Mucosa of descending colon (tissue), 3 donors: ENCODE results near the gene SLC22A7. TPM values are rescaled to one million over a fixed set of nuclear protein-coding genes. Genes with fewer than 3 reads are reported as not detected.
"Not testable (repeated sequence)": the region's sequence is repeated elsewhere in the genome, so short reads cannot be mapped to it uniquely, and the experiment has no call there.

Source experiments
- ATAC-seq: fragments of 200-7000 bp; cut with Tn5 transposase; one replicate; pipeline ENCODE4 v1.9.1; 2020; ENCODE audit warnings: mild to moderate bottlenecking, moderate library complexity
- DNase-seq, 3 donors: peaks; one replicate each; pipeline ENCODE4 v3.0.0-alpha.2; 2020
- H3K36me3 ChIP-seq: fragments of 200-600 bp; one replicate; pipeline ENCODE4 v1.8.0; 2021; ENCODE audit warnings: low read depth, mild to moderate bottlenecking
- H3K4me1 ChIP-seq: fragments of 200-600 bp; one replicate; pipeline ENCODE4 v1.8.0; 2021; ENCODE audit warnings: low read depth, mild to moderate bottlenecking
- H3K4me3 ChIP-seq: fragments of 200-600 bp; one replicate; pipeline ENCODE4 v1.8.0; 2021; ENCODE audit warnings: mild to moderate bottlenecking
- H3K9me3 ChIP-seq: fragments of 200-600 bp; one replicate; pipeline ENCODE4 v1.8.0; 2021; ENCODE audit warnings: mild to moderate bottlenecking
- CTCF ChIP-seq: fragments of 200-600 bp; IDR thresholded peaks from one replicate; pipeline ENCODE4 v1.8.0; 2022; ENCODE audit warnings: antibody characterized with exemption, mild to moderate bottlenecking
- intact Hi-C, 2 donors: fragments of 100-400 bp; cut with DNase I in 1 of 2; cut with micrococcal nuclease in 1 of 2; formaldehyde crosslinking; loops; one replicate each; pipeline versions ENCODE4 v1.11.0 to v1.11.1; 2022; cut with DNase I, micrococcal nuclease
- total RNA-seq, 3 donors: library from RNA; stranded (reverse); fragmentation: NEBNext Ultra II Directional in 2 of 3; extraction: Animal tissue kit (Norgen Biotek cat#: 25700) in 2 of 3; gene quantifications; one replicate each; pipeline versions ENCODE4 v1.2.1 to v1.2.4, GENCODE V29; 2021 to 2023
- donor health status: DM: no; HTN: no; CAD: no; lungs with moderate emphysema.
- donor health status: DM: no; HTN: no; CAD: no.
- donor health status: DM: no; HTN: yes; CAD: no.

Gene SLC22A7
- total RNA-seq, 3 donors from 2014 or later, result 0.32 TPM; not detected in 2

- Histone ChIP-seq H3K9me3 (no peaks in the 10 kb centered on the region), H3K4me1 (peaks cover 7% of the 10 kb centered on the region), H3K4me3 (no peak overlapping the region), H3K36me3 (no peaks in the 10 kb centered on the region)
- intact Hi-C loops, result loop anchor here (5.0 to 10.0 kb wide), 2 partner anchors 70 to 72 kb away; no protein-coding TSS in a partner anchor
- TF ChIP-seq CTCF, result peak; percentile 26
- ATAC-seq, result peak; percentile 82
- DNase-seq, result peak in 1 of 3 donors; percentile 20
Observed at GRCh38 chr6:43334466-43335095, 36.5 kb downstream of the SLC22A7 start.

- H3K4me1 ChIP-seq, result peaks cover 7% of the 10 kb centered on the region
- no peak overlapping the region for H3K4me3 ChIP-seq
- DNase-seq (peak in 1 of 3 donors; percentile 12), ATAC-seq (peak; percentile 90)
- no peaks in the 10 kb centered on the region for H3K9me3 ChIP-seq
- no peaks in the 10 kb centered on the region for H3K36me3 ChIP-seq
- TF ChIP-seq CTCF, result no peak
- intact Hi-C loops, result loop anchor here (5.0 to 10.0 kb wide), 2 partner anchors 71 to 73 kb away; no protein-coding TSS in a partner anchor
Observed at GRCh38 chr6:43335469-43335868, 37.4 kb downstream of the SLC22A7 start.

DNA sequence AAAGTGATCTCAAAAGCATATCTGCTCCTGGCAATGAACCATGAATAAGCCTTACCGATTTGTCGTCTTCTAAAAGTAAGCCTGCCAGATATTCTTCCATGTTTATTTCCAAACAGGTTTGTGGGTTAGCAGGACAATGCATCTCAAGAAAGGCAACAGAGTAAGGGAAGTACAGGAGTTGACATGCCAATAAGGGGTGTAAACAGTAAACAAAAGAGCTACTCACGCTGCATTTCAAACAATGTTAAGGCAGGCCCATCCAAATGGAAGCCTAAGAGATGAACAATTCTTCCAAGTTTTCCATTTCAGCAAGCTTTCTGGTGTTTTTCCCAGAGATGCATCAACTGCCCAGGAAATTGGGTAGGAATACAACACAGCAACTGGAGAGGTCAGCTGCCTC, 38.3 kb downstream of the SLC22A7 start:
- Histone ChIP-seq H3K36me3 (no peaks in the 10 kb centered on the region), H3K9me3 (no peaks in the 10 kb centered on the region), H3K4me3 (no peak overlapping the region), H3K4me1 (peaks cover 7% of the 10 kb centered on the region)
- no peak for DNase-seq
- no peak for TF ChIP-seq CTCF
- no peak for ATAC-seq
- intact Hi-C loops, result loop anchor here (5.0 to 10.0 kb wide), 2 partner anchors 72 to 74 kb away; no protein-coding TSS in a partner anchor

- no peaks in the 10 kb centered on the region for H3K9me3 ChIP-seq
- no peak for DNase-seq
- intact Hi-C loops, result loop anchor here (5.0 to 10.0 kb wide), 2 partner anchors 73 to 76 kb away; no protein-coding TSS in a partner anchor
- ATAC-seq, result no peak
- no peak for TF ChIP-seq CTCF
- no peak overlapping the region for H3K4me3 ChIP-seq
- H3K36me3 ChIP-seq, result no peaks in the 10 kb centered on the region
- peaks cover 7% of the 10 kb centered on the region for H3K4me1 ChIP-seq
Observed at GRCh38 chr6:43338243-43338642, 40.2 kb downstream of the SLC22A7 start.

GRCh38 chr6:43339168-43339567, 41.1 kb downstream of the SLC22A7 start:
- ATAC-seq (no peak), DNase-seq (no peak)
- Histone ChIP-seq H3K36me3 (no peaks in the 10 kb centered on the region), H3K4me1 (peaks cover 7% of the 10 kb centered on the region), H3K9me3 (no peaks in the 10 kb centered on the region), H3K4me3 (no peak overlapping the region)
- intact Hi-C loops, result loop anchor here (5.0 to 10.0 kb wide), 2 partner anchors 74 to 77 kb away; no protein-coding TSS in a partner anchor
- no peak for TF ChIP-seq CTCF

DNA sequence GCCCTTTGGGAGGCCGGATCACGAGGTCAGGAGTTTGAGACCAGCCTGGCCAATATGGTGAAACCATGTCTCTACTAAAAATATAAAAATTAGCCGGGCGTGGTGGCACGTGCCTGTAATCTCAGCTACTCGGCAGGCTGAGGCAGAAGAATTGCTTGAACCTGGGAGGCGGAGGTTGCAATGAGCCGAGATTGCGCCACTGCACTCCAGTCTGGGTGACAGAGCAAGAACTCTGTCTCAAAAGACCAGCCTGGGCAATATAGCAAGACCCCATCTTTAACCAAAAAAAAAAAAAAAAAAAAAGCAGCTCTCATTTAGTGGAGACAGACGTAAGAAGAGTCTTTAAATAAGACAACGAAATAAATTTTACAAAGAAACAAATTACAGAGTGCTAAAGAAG, 48.2 kb downstream of the SLC22A7 start:
- H3K4me3 ChIP-seq, ATAC-seq, H3K36me3 ChIP-seq, H3K9me3 ChIP-seq, H3K4me1 ChIP-seq, DNase-seq, intact Hi-C loops: not testable (repeated sequence)
